Testis (tissue), 2 donors: Measurements from ENCODE around the gene CIITA.

Experiments used
- POLR2A ChIP-seq: fragments of 450-650 bp; IDR thresholded peaks from one replicate; pipeline ENCODE4 v1.6.1; 2017; ENCODE audit warnings: antibody characterized with exemption, mild to moderate bottlenecking, moderate library complexity
- TF ChIP-seq, protein P1 (sequence below), 3 experiments: fragments of 450-650 bp in 2 of 3; fragments of 200-600 bp in 1 of 3; sonication (generic) in 1 of 3; IDR thresholded peaks; one replicate each; pipeline ENCODE4 v1.5.1; 2016 to 2019; ENCODE audit warnings: antibody characterized with exemption in 3 of 3, mild to moderate bottlenecking in 2 of 3, moderate library complexity in 1 of 3

GRCh38 chr16:10923650-10924214, 46.7 kb downstream of the CIITA start:
- TF ChIP-seq, protein P1, sequence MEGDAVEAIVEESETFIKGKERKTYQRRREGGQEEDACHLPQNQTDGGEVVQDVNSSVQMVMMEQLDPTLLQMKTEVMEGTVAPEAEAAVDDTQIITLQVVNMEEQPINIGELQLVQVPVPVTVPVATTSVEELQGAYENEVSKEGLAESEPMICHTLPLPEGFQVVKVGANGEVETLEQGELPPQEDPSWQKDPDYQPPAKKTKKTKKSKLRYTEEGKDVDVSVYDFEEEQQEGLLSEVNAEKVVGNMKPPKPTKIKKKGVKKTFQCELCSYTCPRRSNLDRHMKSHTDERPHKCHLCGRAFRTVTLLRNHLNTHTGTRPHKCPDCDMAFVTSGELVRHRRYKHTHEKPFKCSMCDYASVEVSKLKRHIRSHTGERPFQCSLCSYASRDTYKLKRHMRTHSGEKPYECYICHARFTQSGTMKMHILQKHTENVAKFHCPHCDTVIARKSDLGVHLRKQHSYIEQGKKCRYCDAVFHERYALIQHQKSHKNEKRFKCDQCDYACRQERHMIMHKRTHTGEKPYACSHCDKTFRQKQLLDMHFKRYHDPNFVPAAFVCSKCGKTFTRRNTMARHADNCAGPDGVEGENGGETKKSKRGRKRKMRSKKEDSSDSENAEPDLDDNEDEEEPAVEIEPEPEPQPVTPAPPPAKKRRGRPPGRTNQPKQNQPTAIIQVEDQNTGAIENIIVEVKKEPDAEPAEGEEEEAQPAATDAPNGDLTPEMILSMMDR (IDR thresholded peaks at IDR 0.05): no peak
- TF ChIP-seq POLR2A: no peak
